HepG2 (cell line): ENCODE measurements around the gene KSR1. TPM values are rescaled to one million over a fixed set of nuclear protein-coding genes. Genes with fewer than 3 reads are reported as not detected.

Source experiments
- EP300 ChIP-seq, 3 experiments: sonication (generic) in 1 of 3; formaldehyde crosslinking in 1 of 3; IDR thresholded peaks; 2 replicates each; pipeline versions ENCODE4 v1.5.1 to v1.6.1; 2011 to 2020; ENCODE audit warnings: low read depth in 2 of 3, low read length in 2 of 3, borderline replicate concordance in 1 of 3, improper control_type of control experiment in 1 of 3, mild to moderate bottlenecking in 1 of 3, missing genetic modification reagents in 1 of 3, moderate library complexity in 1 of 3
- GRHL1 ChIP-seq: sonication (generic); formaldehyde crosslinking; conservative IDR thresholded peaks from 2 replicates; pipeline ENCODE4 v1.8.0; 2022; ENCODE audit warnings: missing genetic modification reagents
- KDM6A ChIP-seq: IDR thresholded peaks from 2 replicates; pipeline ENCODE4 v1.6.1; 2016; ENCODE audit warnings: low read depth
- MAF1 ChIP-seq: sonication (generic); formaldehyde crosslinking; IDR thresholded peaks from 2 replicates; pipeline ENCODE4 v1.5.0; 2020; ENCODE audit warnings: missing genetic modification reagents, borderline replicate concordance
- NR2F2 ChIP-seq: IDR thresholded peaks from 2 replicates; pipeline ENCODE4 v1.6.1; 2012; ENCODE audit warnings: low read depth, inconsistent platforms, borderline replicate concordance
- PAWR ChIP-seq: sonication (generic); formaldehyde crosslinking; IDR thresholded peaks from 2 replicates; pipeline ENCODE4 v1.4.0; 2020; ENCODE audit warnings: missing genetic modification reagents, mild to moderate bottlenecking, borderline replicate concordance
- SNAPC2 ChIP-seq: sonication (generic); formaldehyde crosslinking; IDR thresholded peaks from 2 replicates; pipeline ENCODE4 v1.8.1; 2022; ENCODE audit warnings: mild to moderate bottlenecking, missing genetic modification reagents
- XRCC5 ChIP-seq: fragments of 200-400 bp; formaldehyde crosslinking; optimal IDR thresholded peaks from 2 replicates; pipeline ENCODE3; 2017; ENCODE audit warnings: mild to moderate bottlenecking, low read length
- ZBTB3 ChIP-seq: sonication (generic); formaldehyde crosslinking; IDR thresholded peaks from 2 replicates; pipeline ENCODE4 v1.4.0; 2020; ENCODE audit warnings: low read depth, mild to moderate bottlenecking, moderate library complexity, missing genetic modification reagents, borderline replicate concordance
- ZFX ChIP-seq: sonication (generic); formaldehyde crosslinking; IDR thresholded peaks from 2 replicates; pipeline ENCODE4 v1.4.0; 2020; ENCODE audit warnings: mild to moderate bottlenecking, low read depth, missing genetic modification reagents, moderate library complexity
- ZSCAN12 ChIP-seq: sonication (generic); formaldehyde crosslinking; IDR thresholded peaks from 2 replicates; pipeline ENCODE4 v1.9.0; 2021; ENCODE audit warnings: mild to moderate bottlenecking, missing genetic modification reagents
- polyA plus RNA-seq, 8 experiments: library from polyadenylated mRNA; depleted of rRNA in 3 of 8; stranded (reverse) in 7 of 8; unstranded in 1 of 8; fragments of >200 nt; fragmentation: Illumina TruSeq in 4 of 8; extraction: Trizol in 4 of 8; gene quantifications; 2 replicates each; pipeline versions ENCODE4 v1.2.1 to v1.2.3, GENCODE V29; 2011 to 2016; ENCODE audit warnings: low read depth in 4 of 8, missing spikeins in 1 of 8, mixed read lengths in 1 of 8; ENCODE audit not compliant: insufficient read depth in 1 of 8
- total RNA-seq, 5 experiments: library from RNA; depleted of rRNA; stranded (reverse); fragments of >200 nt; fragmentation: Illumina TruSeq; extraction: Trizol; gene quantifications; 2 replicates each; pipeline ENCODE4 v1.2.3, GENCODE V29; 2016; ENCODE audit warnings: low read depth in 1 of 5
- TF ChIP-seq, protein P1 (sequence below): sonication (generic); formaldehyde crosslinking; IDR thresholded peaks from 2 replicates; pipeline ENCODE4 v1.5.1; 2020; ENCODE audit warnings: mild to moderate bottlenecking, missing genetic modification reagents
- TF ChIP-seq, protein P2 (sequence below): sonication (generic); formaldehyde crosslinking; IDR thresholded peaks from 2 replicates; pipeline ENCODE4 v1.4.0; 2020; ENCODE audit warnings: missing genetic modification reagents
- TF ChIP-seq, protein P3 (sequence below): sonication (generic); formaldehyde crosslinking; IDR thresholded peaks from 2 replicates; pipeline ENCODE4 v1.5.1; 2020; ENCODE audit warnings: mild to moderate bottlenecking, missing genetic modification reagents, moderate library complexity
- TF ChIP-seq, protein P4 (sequence below): sonication (generic); formaldehyde crosslinking; IDR thresholded peaks from 2 replicates; pipeline ENCODE4 v1.4.0; 2020; ENCODE audit warnings: missing genetic modification reagents
- TF ChIP-seq, protein P5 (sequence below): sonication (generic); formaldehyde crosslinking; IDR thresholded peaks from 2 replicates; pipeline ENCODE4 v1.9.0; 2021; ENCODE audit warnings: missing genetic modification reagents, mild to moderate bottlenecking, borderline replicate concordance

Gene KSR1
- total and polyA plus RNA-seq, 2 of the 13 experiments (the other 11 are each of a cell fraction or from before 2014, with no cell fraction given): 10.1 to 16.6 TPM

DNA sequence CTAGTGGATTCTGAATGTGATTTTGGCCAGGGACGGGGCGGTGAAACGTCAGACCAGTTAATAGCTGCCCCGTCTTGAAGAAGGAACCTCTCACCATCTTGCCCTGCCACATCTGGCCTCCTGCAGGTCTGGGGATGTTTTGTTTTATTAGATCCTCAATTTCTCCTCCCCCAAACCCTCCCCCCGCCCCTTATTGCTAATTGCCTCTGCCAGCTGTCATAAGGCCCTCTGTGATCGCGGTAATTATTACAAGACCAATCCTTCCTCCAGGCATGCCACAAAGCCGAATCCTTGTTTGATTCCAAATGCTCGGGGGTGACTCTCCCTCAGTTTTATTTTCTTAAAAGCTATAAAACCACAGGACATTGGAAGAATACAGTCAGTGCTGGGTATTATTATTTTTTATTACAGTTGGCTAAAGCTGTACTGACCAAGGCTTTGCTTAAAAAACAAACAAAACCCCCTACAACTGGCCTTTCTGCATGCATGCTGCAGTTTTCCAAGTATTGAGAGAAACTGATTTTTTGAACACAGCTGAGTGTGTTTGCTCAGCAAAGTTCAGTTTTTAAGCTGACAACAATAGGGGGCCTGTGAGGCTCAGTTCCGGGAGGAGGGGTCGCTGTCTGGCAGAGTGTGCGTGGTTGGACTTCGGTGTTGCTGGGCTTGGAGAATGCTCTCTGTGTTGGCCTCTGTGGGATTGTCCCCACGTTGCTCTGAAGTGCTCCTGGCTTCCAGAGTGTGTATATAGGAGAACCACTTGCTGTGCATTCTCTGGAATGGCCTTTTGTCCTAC is 1.7 kb downstream of the KSR1 start (continued):
- TF ChIP-seq, protein P1, sequence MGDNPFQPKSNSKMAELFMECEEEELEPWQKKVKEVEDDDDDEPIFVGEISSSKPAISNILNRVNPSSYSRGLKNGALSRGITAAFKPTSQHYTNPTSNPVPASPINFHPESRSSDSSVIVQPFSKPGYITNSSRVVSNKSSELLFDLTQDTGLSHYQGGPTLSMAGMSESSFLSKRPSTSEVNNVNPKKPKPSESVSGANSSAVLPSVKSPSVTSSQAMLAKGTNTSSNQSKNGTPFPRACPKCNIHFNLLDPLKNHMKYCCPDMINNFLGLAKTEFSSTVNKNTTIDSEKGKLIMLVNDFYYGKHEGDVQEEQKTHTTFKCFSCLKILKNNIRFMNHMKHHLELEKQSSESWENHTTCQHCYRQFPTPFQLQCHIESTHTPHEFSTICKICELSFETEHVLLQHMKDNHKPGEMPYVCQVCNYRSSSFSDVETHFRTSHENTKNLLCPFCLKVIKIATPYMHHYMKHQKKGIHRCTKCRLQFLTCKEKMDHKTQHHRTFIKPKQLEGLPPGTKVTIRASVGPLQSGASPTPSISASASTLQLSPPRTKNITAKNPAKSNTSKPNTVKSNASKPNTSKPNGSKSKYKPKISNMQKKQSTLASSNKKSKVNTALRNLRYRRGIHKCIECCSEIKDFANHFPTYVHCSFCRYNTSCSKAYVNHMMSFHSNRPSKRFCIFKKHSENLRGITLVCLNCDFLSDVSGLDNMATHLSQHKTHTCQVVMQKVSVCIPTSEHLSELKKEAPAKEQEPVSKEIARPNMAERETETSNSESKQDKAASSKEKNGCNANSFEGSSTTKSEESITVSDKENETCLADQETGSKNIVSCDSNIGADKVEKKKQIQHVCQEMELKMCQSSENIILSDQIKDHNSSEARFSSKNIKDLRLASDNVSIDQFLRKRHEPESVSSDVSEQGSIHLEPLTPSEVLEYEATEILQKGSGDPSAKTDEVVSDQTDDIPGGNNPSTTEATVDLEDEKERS: no peak
- TF ChIP-seq, protein P2, sequence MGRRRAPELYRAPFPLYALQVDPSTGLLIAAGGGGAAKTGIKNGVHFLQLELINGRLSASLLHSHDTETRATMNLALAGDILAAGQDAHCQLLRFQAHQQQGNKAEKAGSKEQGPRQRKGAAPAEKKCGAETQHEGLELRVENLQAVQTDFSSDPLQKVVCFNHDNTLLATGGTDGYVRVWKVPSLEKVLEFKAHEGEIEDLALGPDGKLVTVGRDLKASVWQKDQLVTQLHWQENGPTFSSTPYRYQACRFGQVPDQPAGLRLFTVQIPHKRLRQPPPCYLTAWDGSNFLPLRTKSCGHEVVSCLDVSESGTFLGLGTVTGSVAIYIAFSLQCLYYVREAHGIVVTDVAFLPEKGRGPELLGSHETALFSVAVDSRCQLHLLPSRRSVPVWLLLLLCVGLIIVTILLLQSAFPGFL (CRISPR knock-in tag): no peak
- TF ChIP-seq ZBTB3 (CRISPR knock-in tag): no peak
- TF ChIP-seq, protein P3, sequence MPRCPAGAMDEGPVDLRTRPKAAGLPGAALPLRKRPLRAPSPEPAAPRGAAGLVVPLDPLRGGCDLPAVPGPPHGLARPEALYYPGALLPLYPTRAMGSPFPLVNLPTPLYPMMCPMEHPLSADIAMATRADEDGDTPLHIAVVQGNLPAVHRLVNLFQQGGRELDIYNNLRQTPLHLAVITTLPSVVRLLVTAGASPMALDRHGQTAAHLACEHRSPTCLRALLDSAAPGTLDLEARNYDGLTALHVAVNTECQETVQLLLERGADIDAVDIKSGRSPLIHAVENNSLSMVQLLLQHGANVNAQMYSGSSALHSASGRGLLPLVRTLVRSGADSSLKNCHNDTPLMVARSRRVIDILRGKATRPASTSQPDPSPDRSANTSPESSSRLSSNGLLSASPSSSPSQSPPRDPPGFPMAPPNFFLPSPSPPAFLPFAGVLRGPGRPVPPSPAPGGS: no peak
- TF ChIP-seq SNAPC2: 0 out of 2 replicates have a peak, but pooled peaks have one; percentile 57
- TF ChIP-seq EP300 (IDR thresholded peaks at IDR 0.05; ENCODE audit: low read depth in 2 of 2, low read length in 2 of 2): peak; percentile 29 to 85; a peak in 2 of 4 replicates
- TF ChIP-seq EP300 (CRISPR knock-in tag; IDR thresholded peaks at IDR 0.05; ENCODE audit: borderline replicate concordance): 0 out of 2 replicates have a peak, but pooled peaks have one; percentile 12
- TF ChIP-seq KDM6A (CRISPR knock-in tag): peak; percentile 52; the same call in 1 of the 2 replicates
- TF ChIP-seq NR2F2: 0 out of 2 replicates have a peak, but pooled peaks have one; percentile 15
- TF ChIP-seq GRHL1 (CRISPR knock-in tag): no peak
- TF ChIP-seq ZFX (CRISPR knock-in tag): peak; percentile 63
- no peak for TF ChIP-seq PAWR (CRISPR knock-in tag)
- no peak for TF ChIP-seq ZSCAN12 (CRISPR knock-in tag)
- TF ChIP-seq MAF1 (CRISPR knock-in tag): no peak
- TF ChIP-seq XRCC5: peak; percentile 63
- TF ChIP-seq, protein P4, sequence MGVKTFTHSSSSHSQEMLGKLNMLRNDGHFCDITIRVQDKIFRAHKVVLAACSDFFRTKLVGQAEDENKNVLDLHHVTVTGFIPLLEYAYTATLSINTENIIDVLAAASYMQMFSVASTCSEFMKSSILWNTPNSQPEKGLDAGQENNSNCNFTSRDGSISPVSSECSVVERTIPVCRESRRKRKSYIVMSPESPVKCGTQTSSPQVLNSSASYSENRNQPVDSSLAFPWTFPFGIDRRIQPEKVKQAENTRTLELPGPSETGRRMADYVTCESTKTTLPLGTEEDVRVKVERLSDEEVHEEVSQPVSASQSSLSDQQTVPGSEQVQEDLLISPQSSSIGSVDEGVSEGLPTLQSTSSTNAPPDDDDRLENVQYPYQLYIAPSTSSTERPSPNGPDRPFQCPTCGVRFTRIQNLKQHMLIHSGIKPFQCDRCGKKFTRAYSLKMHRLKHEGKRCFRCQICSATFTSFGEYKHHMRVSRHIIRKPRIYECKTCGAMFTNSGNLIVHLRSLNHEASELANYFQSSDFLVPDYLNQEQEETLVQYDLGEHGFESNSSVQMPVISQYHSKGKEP (CRISPR knock-in tag): no peak
- TF ChIP-seq, protein P5, sequence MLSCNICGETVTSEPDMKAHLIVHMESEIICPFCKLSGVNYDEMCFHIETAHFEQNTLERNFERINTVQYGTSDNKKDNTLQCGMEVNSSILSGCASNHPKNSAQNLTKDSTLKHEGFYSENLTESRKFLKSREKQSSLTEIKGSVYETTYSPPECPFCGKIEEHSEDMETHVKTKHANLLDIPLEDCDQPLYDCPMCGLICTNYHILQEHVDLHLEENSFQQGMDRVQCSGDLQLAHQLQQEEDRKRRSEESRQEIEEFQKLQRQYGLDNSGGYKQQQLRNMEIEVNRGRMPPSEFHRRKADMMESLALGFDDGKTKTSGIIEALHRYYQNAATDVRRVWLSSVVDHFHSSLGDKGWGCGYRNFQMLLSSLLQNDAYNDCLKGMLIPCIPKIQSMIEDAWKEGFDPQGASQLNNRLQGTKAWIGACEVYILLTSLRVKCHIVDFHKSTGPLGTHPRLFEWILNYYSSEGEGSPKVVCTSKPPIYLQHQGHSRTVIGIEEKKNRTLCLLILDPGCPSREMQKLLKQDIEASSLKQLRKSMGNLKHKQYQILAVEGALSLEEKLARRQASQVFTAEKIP (CRISPR knock-in tag): no peak
